Measurements from ENCODE around the gene MPL. TPM values are rescaled to one million over a fixed set of nuclear protein-coding genes. Genes with fewer than 3 reads are reported as not detected.
"Not testable (repeated sequence)": the region's sequence is repeated elsewhere in the genome, so short reads cannot be mapped to it uniquely, and the experiment has no call there.

The MPL gene
- total RNA-seq, 1 donor from 2014 or later: not detected

GRCh38 chr1:43389326-43390313 is 52.0 kb downstream of the MPL start, which contains the start of the genes MED8 and SZT2:
Gene MED8 (minus strand): TSS chr1:43389800. CDS start chr1:43389764, 36 bp downstream.
Gene SZT2 (plus strand): TSS chr1:43389899. CDS start chr1:43389969, 70 bp downstream.
- TF ChIP-seq, protein P1, sequence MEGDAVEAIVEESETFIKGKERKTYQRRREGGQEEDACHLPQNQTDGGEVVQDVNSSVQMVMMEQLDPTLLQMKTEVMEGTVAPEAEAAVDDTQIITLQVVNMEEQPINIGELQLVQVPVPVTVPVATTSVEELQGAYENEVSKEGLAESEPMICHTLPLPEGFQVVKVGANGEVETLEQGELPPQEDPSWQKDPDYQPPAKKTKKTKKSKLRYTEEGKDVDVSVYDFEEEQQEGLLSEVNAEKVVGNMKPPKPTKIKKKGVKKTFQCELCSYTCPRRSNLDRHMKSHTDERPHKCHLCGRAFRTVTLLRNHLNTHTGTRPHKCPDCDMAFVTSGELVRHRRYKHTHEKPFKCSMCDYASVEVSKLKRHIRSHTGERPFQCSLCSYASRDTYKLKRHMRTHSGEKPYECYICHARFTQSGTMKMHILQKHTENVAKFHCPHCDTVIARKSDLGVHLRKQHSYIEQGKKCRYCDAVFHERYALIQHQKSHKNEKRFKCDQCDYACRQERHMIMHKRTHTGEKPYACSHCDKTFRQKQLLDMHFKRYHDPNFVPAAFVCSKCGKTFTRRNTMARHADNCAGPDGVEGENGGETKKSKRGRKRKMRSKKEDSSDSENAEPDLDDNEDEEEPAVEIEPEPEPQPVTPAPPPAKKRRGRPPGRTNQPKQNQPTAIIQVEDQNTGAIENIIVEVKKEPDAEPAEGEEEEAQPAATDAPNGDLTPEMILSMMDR (IDR thresholded peaks at IDR 0.05): no peak
- H3K9me3 ChIP-seq: no peaks in the 10 kb centered on the region
- intact Hi-C loops (cut with DNase I): loop anchor here (1.0 to 2.0 kb wide), 3 partner anchors 21 to 41 kb away; partner anchors contain the start of genes CDC20 and ELOVL1

GRCh38 chr1:43392702-43393101 is 55.1 kb downstream of the MPL start:
- H3K27me3 ChIP-seq: no peaks in the 10 kb centered on the region
- no peak overlapping the region for H3K27ac ChIP-seq
- intact Hi-C loops (cut with DNase I): no loop called here
- H3K4me3 ChIP-seq: no peak overlapping the region
- no peak for DNase-seq (ENCODE audit: low spot score in 2 of 2)
- H3K36me3 ChIP-seq: peaks cover 0 to 7% of the 10 kb centered on the region in 2 donors
- no peaks in the 10 kb centered on the region for H3K9me3 ChIP-seq
- peaks cover 18 to 22% of the 10 kb centered on the region in 2 donors for H3K4me1 ChIP-seq
- TF ChIP-seq, protein P1 (IDR thresholded peaks at IDR 0.05): no peak

More at GRCh38 chr1:43389326-43390313, 52.0 kb downstream of the MPL start, which contains the start of the genes MED8 and SZT2:
- H3K4me3 ChIP-seq: peak within 1 kb of the TSS; percentile 79 to 92
- DNase-seq (ENCODE audit: low spot score in 2 of 2): peak; percentile 93 to 99
- H3K27ac ChIP-seq: peak within 1 kb of the TSS; percentile 86 to 90
- no peaks in the 10 kb centered on the region for H3K27me3 ChIP-seq
- peaks cover 29 to 33% of the 10 kb centered on the region in 2 donors for H3K36me3 ChIP-seq
- peaks cover 18 to 25% of the 10 kb centered on the region in 2 donors for H3K4me1 ChIP-seq

DNA sequence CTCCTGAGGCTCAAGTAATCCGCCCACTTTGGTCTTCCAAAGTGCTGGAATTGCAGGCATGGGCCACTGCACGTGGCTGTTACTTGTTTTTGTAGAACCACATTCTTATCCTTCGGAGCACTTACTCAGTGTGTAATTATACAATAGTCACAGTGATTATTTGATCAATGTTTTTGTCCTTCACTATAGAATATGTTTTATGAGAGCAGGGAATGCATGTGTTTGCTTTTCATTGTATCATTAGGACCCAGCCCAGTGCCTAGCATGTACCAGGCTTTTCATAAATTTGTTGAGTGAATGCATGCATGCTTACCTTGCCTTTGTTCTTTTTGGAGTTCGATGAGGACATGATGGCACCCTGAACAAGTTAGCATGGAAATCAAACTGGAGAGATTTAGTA is 57.9 kb downstream of the MPL start:
- intact Hi-C loops (cut with DNase I): no loop called here
- Histone ChIP-seq H3K4me1 (peaks cover 5 to 6% of the 10 kb centered on the region in 2 donors), H3K9me3 (no peaks in the 10 kb centered on the region), H3K27ac (no peak overlapping the region), H3K4me3 (no peak overlapping the region), H3K36me3 (peaks cover 0 to 5% of the 10 kb centered on the region in 2 donors), H3K27me3 (no peaks in the 10 kb centered on the region)
- DNase-seq (ENCODE audit: low spot score in 2 of 2): no peak
- TF ChIP-seq, protein P1 (IDR thresholded peaks at IDR 0.05): no peak

DNA sequence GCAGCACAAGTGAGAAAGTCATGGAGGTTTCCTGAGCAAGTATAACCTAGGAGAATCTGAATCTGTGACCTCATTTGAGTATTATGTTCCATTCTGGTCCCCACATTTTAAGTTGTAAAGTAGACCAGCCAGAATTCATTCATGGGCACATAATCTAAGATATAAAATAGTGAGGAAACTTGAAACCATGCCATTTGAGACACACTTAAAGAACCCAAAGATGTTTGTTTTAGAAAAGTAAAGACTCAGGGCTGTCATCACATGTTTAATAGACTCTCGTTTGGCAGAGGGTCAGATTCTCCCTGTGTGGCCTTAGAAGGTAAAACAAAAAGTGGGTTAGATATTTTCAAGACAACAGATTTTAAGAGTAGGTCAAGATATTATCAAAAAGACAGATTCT is 58.4 kb downstream of the MPL start:
- H3K4me3 ChIP-seq: no peak overlapping the region
- intact Hi-C loops (cut with DNase I): no loop called here
- TF ChIP-seq, protein P1 (IDR thresholded peaks at IDR 0.05): no peak

GRCh38 chr1:43398227-43398626 is 60.6 kb downstream of the MPL start:
- intact Hi-C loops (cut with DNase I): no loop called here

More for the DNA sequence above, 58.4 kb downstream of the MPL start:
- no peak for DNase-seq (ENCODE audit: low spot score in 2 of 2)
- H3K27ac ChIP-seq: no peak overlapping the region
- no peaks in the 10 kb centered on the region for H3K27me3 ChIP-seq
- H3K9me3 ChIP-seq: no peaks in the 10 kb centered on the region
- H3K4me1 ChIP-seq: peaks cover under 1% of the 10 kb centered on the region in 2 donors
- peaks cover 0 to 5% of the 10 kb centered on the region in 2 donors for H3K36me3 ChIP-seq

DNA sequence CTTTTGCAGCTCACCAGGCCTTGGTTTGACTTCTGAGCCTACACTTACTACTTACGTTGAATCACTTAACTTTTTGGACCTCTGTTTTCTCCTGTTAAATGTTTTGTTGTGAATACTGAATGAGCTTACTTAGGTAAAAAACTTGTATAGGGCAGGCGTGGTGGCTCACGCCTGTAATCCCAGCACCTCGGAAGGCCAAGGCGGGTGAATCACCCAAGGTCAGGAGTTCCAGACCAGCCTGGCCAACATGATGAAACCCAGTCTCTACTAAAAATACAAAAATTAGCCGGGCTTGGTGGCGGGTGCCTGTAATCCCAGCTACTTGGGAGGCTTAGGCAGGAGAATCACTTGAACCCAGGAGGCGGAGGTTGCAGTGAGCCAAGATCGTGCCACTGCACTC is 62.8 kb downstream of the MPL start:
- intact Hi-C loops (cut with DNase I); H3K4me1 ChIP-seq; H3K27me3 ChIP-seq; H3K9me3 ChIP-seq; H3K27ac ChIP-seq; DNase-seq (ENCODE audit: low spot score in 2 of 2); H3K4me3 ChIP-seq: not testable (repeated sequence)
- peaks cover 24 to 30% of the 10 kb centered on the region in 2 donors for H3K36me3 ChIP-seq

More at GRCh38 chr1:43398227-43398626, 60.6 kb downstream of the MPL start:
- Histone ChIP-seq H3K9me3 (no peaks in the 10 kb centered on the region), H3K27me3 (no peaks in the 10 kb centered on the region), H3K4me3 (no peak overlapping the region), H3K36me3 (peaks cover 2 to 8% of the 10 kb centered on the region in 2 donors), H3K4me1 (no peaks in the 10 kb centered on the region), H3K27ac (no peak overlapping the region)
- TF ChIP-seq, protein P1 (IDR thresholded peaks at IDR 0.05): no peak
- no peak for DNase-seq (ENCODE audit: low spot score in 2 of 2)
